RWPE1 (cell line): ENCODE results near the gene NCAPD3.

Experiments used
- CTCF ChIA-PET: fragments of 350-600 bp; sonication (Branson Sonifier 250); formaldehyde crosslinking; extraction: SDS; loops from one replicate; lab custom pipeline; 2021; lab: Yijun Ruan, JAX
- POLR2A ChIA-PET: fragments of 400-600 bp; formaldehyde crosslinking; extraction: SDS; loops from one replicate; lab custom pipeline; 2020; ENCODE audit warnings: antibody characterized with exemption; ENCODE audit not compliant: low non-redundant PET; lab: Yijun Ruan, JAX
- DNase-seq: peaks from one replicate; pipeline ENCODE4 v3.0.0; 2012; ENCODE audit warnings: low spot score
- H3K27ac ChIP-seq: fragments of 450-650 bp; 2 replicates; pipeline ENCODE4 v1.5.1; 2017
- TF ChIP-seq, protein P1 (sequence below): fragments of 450-650 bp; conservative IDR thresholded peaks from 2 replicates; pipeline ENCODE4 v1.5.1; 2017; ENCODE audit warnings: low read depth, mild to moderate bottlenecking

The NCAPD3 gene

DNA sequence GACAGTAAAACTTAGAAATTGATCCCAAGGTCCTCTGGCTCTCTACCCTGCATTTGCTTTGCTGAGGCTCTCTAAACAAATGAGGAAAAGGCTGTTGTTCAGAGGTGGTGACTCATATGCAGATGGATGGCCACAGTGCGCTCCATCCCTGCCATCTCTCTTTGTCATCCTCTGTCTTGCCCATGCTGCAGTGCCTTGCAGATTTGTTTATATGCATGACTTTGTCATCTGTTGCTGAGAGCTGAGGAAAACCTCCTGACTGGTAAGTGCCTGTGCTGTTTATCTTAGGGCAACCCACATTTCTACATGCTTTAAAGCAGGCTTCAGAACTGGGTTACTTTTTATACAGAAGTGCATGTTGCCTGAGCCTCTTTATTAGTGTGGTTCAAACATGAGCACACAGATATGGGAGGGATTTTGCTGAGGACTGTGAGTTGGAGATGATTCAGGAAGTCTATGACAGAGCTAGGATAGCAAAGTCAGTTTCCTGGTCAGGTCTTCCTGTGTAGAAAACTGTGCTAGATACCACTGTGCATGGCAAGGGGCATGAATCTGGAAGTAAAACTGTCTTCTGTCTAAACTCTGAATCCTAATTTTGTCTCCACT is 97.4 kb downstream of the NCAPD3 start:
- POLR2A ChIA-PET: no interaction called here
- H3K27ac ChIP-seq: no peak overlapping the region
- CTCF ChIA-PET: no interaction called here
- TF ChIP-seq, protein P1, sequence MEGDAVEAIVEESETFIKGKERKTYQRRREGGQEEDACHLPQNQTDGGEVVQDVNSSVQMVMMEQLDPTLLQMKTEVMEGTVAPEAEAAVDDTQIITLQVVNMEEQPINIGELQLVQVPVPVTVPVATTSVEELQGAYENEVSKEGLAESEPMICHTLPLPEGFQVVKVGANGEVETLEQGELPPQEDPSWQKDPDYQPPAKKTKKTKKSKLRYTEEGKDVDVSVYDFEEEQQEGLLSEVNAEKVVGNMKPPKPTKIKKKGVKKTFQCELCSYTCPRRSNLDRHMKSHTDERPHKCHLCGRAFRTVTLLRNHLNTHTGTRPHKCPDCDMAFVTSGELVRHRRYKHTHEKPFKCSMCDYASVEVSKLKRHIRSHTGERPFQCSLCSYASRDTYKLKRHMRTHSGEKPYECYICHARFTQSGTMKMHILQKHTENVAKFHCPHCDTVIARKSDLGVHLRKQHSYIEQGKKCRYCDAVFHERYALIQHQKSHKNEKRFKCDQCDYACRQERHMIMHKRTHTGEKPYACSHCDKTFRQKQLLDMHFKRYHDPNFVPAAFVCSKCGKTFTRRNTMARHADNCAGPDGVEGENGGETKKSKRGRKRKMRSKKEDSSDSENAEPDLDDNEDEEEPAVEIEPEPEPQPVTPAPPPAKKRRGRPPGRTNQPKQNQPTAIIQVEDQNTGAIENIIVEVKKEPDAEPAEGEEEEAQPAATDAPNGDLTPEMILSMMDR: no peak
- no peak for DNase-seq

DNA sequence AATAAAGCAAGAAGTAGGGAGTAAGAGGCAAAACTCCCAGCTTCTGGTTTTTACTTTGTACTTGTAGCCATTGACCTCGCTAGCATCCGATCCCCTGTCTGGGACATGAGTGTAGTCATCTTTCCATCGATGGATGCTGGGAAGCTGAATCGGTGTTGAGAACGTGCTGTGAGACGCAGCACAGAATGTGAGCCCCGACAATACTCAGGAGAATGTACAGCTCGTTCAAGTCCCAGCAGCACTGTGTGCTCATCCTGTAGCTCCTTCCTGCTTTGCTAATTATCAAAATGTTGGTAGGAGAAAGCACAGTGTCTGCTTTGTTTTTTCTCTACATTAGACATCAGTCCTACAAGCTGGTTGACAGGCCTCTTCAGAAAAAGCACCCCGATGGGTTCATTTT is 98.3 kb downstream of the NCAPD3 start:
- H3K27ac ChIP-seq: no peak overlapping the region
- no peak for DNase-seq
- TF ChIP-seq, protein P1: no peak
- POLR2A ChIA-PET: no interaction called here
- CTCF ChIA-PET: interaction anchor here (0.6 kb wide), 1 partner anchor 16 kb away, joined by 4 read pairs; no protein-coding TSS in a partner anchor

DNA sequence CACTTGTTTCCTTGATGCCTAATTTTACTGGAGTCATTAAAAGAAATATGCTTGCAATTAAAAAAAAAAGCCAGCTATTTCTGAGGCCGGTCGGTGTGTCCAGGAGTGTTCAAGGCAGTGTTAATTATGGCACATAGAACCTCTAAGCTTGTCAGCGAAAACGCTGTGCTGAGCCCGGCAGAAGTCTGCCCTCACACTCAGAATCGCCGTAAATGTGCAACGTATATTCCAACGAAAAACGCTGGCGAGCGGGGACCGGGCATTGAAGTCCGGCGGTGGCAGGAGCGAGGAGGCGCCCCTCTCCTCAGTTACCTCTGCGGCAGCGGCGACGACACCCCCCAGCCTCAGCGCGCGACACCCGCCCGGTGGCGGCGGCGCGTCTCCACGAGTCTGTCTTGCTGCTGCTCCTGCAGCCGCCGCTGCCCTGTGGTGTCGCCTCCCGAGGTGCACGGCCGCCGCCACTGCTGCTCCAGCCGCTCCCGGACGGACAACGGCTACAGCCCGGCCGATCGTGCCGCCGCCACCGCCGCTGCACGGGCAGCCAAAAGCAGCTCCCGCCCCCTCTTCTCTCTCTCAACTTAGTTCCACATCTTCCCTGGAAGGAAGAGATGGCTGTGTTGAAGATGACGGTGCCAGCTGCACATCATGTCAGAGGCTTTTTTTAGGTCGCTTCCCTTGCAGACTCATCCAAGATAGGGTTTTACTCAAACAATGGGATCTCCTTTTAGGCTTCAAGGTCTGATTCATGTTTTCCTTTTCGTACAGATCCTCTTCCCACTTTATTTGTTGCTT is 98.9 kb downstream of the NCAPD3 start:
- ChIA-PET CTCF (interaction anchor here (0.6 kb wide), 1 partner anchor 16 kb away, joined by 4 read pairs; no protein-coding TSS in a partner anchor), POLR2A (no interaction called here)
- TF ChIP-seq, protein P1: no peak
- DNase-seq: no peak
- H3K27ac ChIP-seq: no peak overlapping the region

DNA sequence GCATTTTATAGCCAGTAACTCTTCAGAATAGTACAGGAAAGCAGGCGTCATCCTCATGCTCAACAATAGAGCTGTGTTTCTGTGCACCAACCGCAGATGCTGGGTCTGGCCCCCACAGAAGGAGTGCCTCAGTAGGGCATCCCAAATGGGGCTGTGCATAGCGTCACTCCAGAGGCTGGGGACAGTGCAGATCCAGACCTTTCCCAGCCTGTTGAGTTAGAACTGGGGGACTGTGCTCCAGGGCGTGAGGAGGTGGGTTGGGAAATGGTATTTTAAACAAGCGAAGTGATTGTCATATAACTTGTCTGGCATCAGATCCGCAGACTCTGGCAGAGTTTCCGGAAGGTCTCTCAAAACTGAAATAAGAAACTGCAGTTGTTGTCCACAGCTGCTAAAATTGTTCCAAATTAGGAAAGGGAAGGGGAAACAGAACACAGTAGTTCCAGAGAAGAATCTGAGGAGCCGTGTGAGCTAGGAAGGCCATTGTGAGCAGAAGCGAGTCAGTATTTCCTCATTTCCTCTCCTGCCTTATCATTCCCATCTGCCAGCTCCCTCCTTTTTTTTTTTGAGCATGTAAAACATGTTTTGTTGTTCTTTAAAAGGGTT is 102.7 kb downstream of the NCAPD3 start:
- CTCF ChIA-PET: no interaction called here
- H3K27ac ChIP-seq: peak overlapping the region; percentile 68
- TF ChIP-seq, protein P1: no peak
- POLR2A ChIA-PET: no interaction called here
- DNase-seq: no peak

DNA sequence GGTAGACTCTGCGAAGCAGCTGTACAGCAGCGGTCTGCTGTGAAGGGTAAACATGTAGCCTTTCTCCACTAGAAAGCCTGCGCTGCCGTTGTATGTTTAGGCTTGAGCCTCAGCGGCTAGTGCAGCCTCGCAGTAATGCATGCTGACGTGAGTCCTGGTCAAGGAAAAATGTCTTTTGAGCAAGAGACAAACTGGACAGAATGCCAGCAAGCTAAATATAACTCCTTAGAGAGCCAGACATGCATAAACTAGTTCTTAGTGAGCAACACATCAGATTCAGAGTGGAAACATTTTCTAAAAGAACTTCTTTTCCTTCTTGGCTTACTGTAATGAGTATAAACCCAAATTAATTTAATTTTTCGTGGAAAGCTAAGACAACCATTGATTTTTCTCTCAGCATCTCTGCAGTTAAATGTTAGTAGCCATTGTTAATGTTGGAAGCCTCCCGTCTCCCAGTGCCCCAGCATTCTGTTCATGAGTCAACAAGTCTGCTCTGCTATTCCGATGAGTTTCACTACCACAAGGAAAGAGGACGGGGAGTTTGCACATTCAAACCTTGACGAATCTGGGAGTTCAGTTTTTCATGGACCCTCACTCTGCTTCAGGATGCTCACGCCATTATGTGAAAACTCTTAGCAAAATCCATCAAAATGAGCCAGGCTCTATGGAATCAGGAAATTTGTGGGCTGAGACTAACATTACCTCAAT is 103.5 kb downstream of the NCAPD3 start:
- peak; percentile 44 for DNase-seq
- peak overlapping the region; percentile 68 for H3K27ac ChIP-seq
- ChIA-PET POLR2A (no interaction called here), CTCF (no interaction called here)
- TF ChIP-seq, protein P1: no peak

DNA sequence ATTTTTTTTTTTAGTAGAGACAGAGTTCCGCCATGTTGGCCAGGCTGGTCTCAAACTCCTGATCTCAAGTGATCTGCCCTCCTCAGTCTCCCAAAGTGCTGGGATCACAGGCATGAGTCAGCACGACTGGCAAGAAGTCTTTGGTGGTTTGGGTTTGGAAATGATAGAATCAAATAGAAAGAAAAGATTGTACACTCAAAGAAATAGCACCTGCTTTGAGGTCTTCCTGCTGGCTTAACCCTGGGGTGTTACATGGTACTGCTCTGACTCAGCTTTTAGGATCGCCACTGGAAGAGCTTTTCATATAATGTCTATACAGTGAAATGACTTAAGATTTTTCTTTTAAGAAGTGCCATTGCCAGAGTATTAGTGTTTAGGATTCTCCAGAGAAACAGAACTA is 104.7 kb downstream of the NCAPD3 start:
- ChIA-PET POLR2A (no interaction called here), CTCF (interaction anchor here (0.7 kb wide), 1 partner anchor 68 kb away, joined by 3 read pairs; no protein-coding TSS in a partner anchor)
- H3K27ac ChIP-seq: no peak overlapping the region
- TF ChIP-seq, protein P1: no peak
- peak; percentile 38 for DNase-seq
